GM12878 (cell line): ENCODE measurements around the gene COA3.

Source experiments
- ATF7 ChIP-seq: fragments of 450-650 bp; IDR thresholded peaks from 2 replicates; pipeline ENCODE4 v1.6.1; 2016; ENCODE audit warnings: low read depth, mild to moderate bottlenecking
- NR2C2 ChIP-seq: IDR thresholded peaks from 2 replicates; pipeline ENCODE4 v1.6.1; 2011; ENCODE audit warnings: borderline replicate concordance, low read depth; ENCODE audit not compliant: control insufficient read depth, insufficient read length
- PML ChIP-seq: IDR thresholded peaks from 2 replicates; pipeline ENCODE4 v1.6.1; 2012; ENCODE audit warnings: low read length, inconsistent platforms
- TCF7 ChIP-seq: IDR thresholded peaks from 2 replicates; pipeline ENCODE4 v1.6.1; 2014; ENCODE audit warnings: antibody characterized with exemption, borderline replicate concordance
- ZNF384 ChIP-seq: IDR thresholded peaks from 2 replicates; pipeline ENCODE4 v1.6.1; 2012; ENCODE audit warnings: low read depth, mild to moderate bottlenecking, low read length, improper control_type of control experiment, borderline replicate concordance
- TF ChIP-seq, protein P1 (sequence below), 3 experiments: IDR thresholded peaks in 2 of 3; conservative IDR thresholded peaks in 1 of 3; 2 replicates each; pipeline ENCODE4 v1.5.1; 2011; ENCODE audit warnings: low read depth in 3 of 3, low read length in 3 of 3, mild to moderate bottlenecking in 3 of 3, control low read depth in 2 of 3, moderate library complexity in 2 of 3, inconsistent platforms in 1 of 3, mixed read lengths in 1 of 3; ENCODE audit not compliant: control insufficient read depth in 2 of 3, insufficient read depth in 1 of 3; ENCODE audit errors: extremely low read depth in 1 of 3
- TF ChIP-seq, protein P2 (sequence below): IDR thresholded peaks from 2 replicates; pipeline ENCODE4 v1.6.1; 2012; ENCODE audit warnings: low read depth, low read length, improper control_type of control experiment

- TF ChIP-seq NR2C2 (no peak), PML (no peak), TCF7 (no peak), ZNF384 (no peak), ATF7 (no peak)
- TF ChIP-seq, protein P1, sequence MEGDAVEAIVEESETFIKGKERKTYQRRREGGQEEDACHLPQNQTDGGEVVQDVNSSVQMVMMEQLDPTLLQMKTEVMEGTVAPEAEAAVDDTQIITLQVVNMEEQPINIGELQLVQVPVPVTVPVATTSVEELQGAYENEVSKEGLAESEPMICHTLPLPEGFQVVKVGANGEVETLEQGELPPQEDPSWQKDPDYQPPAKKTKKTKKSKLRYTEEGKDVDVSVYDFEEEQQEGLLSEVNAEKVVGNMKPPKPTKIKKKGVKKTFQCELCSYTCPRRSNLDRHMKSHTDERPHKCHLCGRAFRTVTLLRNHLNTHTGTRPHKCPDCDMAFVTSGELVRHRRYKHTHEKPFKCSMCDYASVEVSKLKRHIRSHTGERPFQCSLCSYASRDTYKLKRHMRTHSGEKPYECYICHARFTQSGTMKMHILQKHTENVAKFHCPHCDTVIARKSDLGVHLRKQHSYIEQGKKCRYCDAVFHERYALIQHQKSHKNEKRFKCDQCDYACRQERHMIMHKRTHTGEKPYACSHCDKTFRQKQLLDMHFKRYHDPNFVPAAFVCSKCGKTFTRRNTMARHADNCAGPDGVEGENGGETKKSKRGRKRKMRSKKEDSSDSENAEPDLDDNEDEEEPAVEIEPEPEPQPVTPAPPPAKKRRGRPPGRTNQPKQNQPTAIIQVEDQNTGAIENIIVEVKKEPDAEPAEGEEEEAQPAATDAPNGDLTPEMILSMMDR (IDR thresholded peaks at IDR 0.05 in 2 of 3, conservative IDR thresholded peaks at IDR 0.05 in 1 of 3; ENCODE audit: control insufficient read depth in 2 of 3, extremely low read depth in 1 of 3, insufficient read depth in 1 of 3, low read depth in 3 of 3, low read length in 3 of 3): no peak
- TF ChIP-seq, protein P2, sequence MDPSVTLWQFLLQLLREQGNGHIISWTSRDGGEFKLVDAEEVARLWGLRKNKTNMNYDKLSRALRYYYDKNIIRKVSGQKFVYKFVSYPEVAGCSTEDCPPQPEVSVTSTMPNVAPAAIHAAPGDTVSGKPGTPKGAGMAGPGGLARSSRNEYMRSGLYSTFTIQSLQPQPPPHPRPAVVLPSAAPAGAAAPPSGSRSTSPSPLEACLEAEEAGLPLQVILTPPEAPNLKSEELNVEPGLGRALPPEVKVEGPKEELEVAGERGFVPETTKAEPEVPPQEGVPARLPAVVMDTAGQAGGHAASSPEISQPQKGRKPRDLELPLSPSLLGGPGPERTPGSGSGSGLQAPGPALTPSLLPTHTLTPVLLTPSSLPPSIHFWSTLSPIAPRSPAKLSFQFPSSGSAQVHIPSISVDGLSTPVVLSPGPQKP: no peak
These were observed 16.3 kb upstream of the COA3 start for GRCh38 chr17:42814633-42815399.
